Panc1 (cell line): ENCODE results near the gene CIPC. TPM values are rescaled to one million over a fixed set of nuclear protein-coding genes. Genes with fewer than 3 reads are reported as not detected.

Experiments
- ATAC-seq: fragments of 200-7000 bp; cut with Tn5 transposase; 2 replicates; pipeline ENCODE4 v1.9.1; 2020; ENCODE audit warnings: mild to moderate bottlenecking, moderate library complexity
- BruUV-seq: library from RNA; stranded (reverse); fragments of 400-500 nt; replicated peaks from 2 replicates; lab custom pipeline; 2021; lab: Mats Ljungman, UMichigan
- CTCF ChIA-PET: fragments of 300-600 bp; sonication (Branson Sonifier 250); formaldehyde crosslinking; loops from one replicate; lab custom pipeline; 2022; ENCODE audit warnings: antibody characterized with exemption; lab: Charles Lee
- POLR2A ChIA-PET: fragments of 300-600 bp; sonication (Branson Sonifier 250); formaldehyde crosslinking; loops from one replicate; lab custom pipeline; 2022; ENCODE audit warnings: antibody characterized with exemption; lab: Charles Lee
- DNase-seq: peaks from one replicate; pipeline ENCODE4 v3.0.0-alpha.2; 2010; ENCODE audit warnings: low read depth, low spot score
- H3K27ac ChIP-seq: 2 replicates; pipeline ENCODE4 v1.5.1; 2011; ENCODE audit warnings: mild to moderate bottlenecking, low read length, inconsistent platforms
- H3K27me3 ChIP-seq: fragments of 200-500 bp; sonication (Bioruptor generic); 2 replicates; pipeline ENCODE4 v1.6.0; 2014; ENCODE audit warnings: low read length, inconsistent platforms; ENCODE audit not compliant: control insufficient read depth, insufficient read depth
- H3K36me3 ChIP-seq: fragments of 200-500 bp; sonication (Bioruptor generic); 2 replicates; pipeline ENCODE4 v1.5.1; 2014; ENCODE audit warnings: inconsistent platforms, mild to moderate bottlenecking, low read length, moderate library complexity; ENCODE audit not compliant: control insufficient read depth, insufficient read depth
- H3K4me1 ChIP-seq: 2 replicates; pipeline ENCODE4 v1.5.1; 2011; ENCODE audit warnings: inconsistent platforms, mild to moderate bottlenecking, low read length, moderate library complexity; ENCODE audit not compliant: control insufficient read depth, insufficient read depth
- H3K4me3 ChIP-seq, 2 experiments: 2 replicates each; pipeline ENCODE4 v1.5.1; 2011 to 2012; ENCODE audit warnings: low read depth in 2 of 2, low read length in 2 of 2, mild to moderate bottlenecking in 2 of 2, inconsistent platforms in 1 of 2, moderate library complexity in 1 of 2
- H3K9me3 ChIP-seq: fragments of 200-500 bp; sonication (Bioruptor generic); 2 replicates; pipeline ENCODE4 v1.5.1; 2014; ENCODE audit warnings: low read depth, mild to moderate bottlenecking, inconsistent platforms, low read length, moderate library complexity; ENCODE audit not compliant: control insufficient read depth, insufficient read depth
- POLR2AphosphoS5 ChIP-seq: IDR thresholded peaks from 2 replicates; pipeline ENCODE4 v1.6.1; 2012; ENCODE audit warnings: mild to moderate bottlenecking, low read depth, low read length, moderate library complexity
- SIN3A ChIP-seq: IDR thresholded peaks from 2 replicates; pipeline ENCODE4 v1.6.1; 2012; ENCODE audit warnings: low read depth, mild to moderate bottlenecking, low read length, moderate library complexity, borderline replicate concordance; ENCODE audit not compliant: insufficient read depth
- TCF7L2 ChIP-seq: IDR thresholded peaks from 2 replicates; pipeline ENCODE4 v1.6.1; 2011; ENCODE audit warnings: mild to moderate bottlenecking, low read depth, low read length, inconsistent platforms
- in situ Hi-C: cut with HindIII; loops from 2 replicates; pipeline ENCODE4 v1.10.0; 2016; ENCODE audit warnings: low sequenced_read_pairs, low pct_unique_long_range_greater_than_20kb
- intact Hi-C: fragments of 100-400 bp; cut with micrococcal nuclease; formaldehyde crosslinking; loops from one replicate; pipeline ENCODE4 v1.10.0; 2022; ENCODE audit not compliant: unreplicated experiment
- total RNA-seq: library from RNA; stranded (reverse); gene quantifications from one replicate; pipeline ENCODE4 v1.2.1, GENCODE V29; 2021; ENCODE audit not compliant: unreplicated experiment
- TF ChIP-seq, protein P1 (sequence below), 2 experiments: IDR thresholded peaks; 2 replicates each; pipeline ENCODE4 v1.6.1; 2011 to 2012; ENCODE audit warnings: low read depth in 2 of 2, control low read depth in 1 of 2, low read length in 1 of 2, mild to moderate bottlenecking in 1 of 2, moderate library complexity in 1 of 2; ENCODE audit not compliant: insufficient read depth in 1 of 2
- TF ChIP-seq, protein P2 (sequence below): fragments of 450-650 bp; IDR thresholded peaks from 2 replicates; pipeline ENCODE4 v1.5.1; 2017; ENCODE audit warnings: mild to moderate bottlenecking

Gene CIPC
- total RNA-seq, 1 experiment from 2014 or later, result 20.3 TPM

DNA sequence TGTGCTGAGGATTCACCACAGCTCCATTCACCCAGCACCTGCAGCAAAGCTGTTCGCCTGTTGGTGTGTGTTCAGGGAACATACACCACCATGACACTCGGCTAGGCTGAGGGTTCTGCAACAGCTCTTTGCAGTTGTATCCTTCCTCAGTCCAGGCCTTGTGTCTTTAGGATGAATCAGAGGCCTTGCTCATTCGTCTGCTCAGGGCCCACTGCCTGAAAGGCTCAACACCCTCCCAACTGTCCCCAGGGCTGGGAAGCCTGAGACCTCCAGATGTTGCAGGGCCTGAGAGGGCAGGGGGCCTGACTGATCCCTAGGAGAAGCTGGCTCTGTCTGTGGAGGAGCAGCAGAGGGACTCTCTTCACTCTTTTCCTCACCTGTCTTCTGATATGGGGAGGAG, 32.3 kb downstream of the CIPC start:
- POLR2A ChIA-PET, result no interaction called here
- ATAC-seq (no peak), DNase-seq (no peak)
- Histone ChIP-seq H3K9me3 (no peaks in the 10 kb centered on the region), H3K4me3 (no peak overlapping the region), H3K4me1 (no peaks in the 10 kb centered on the region), H3K27ac (no peak overlapping the region), H3K27me3 (no peaks in the 10 kb centered on the region; the same call in 1 of the 2 replicates), H3K36me3 (no peaks in the 10 kb centered on the region)
- in situ Hi-C loops, result no loop called here
- CTCF ChIA-PET, result no interaction called here
- no TSS peak for BruUV-seq
- TF ChIP-seq TCF7L2 (no peak), POLR2AphosphoS5 (no peak), SIN3A (no peak)
- TF ChIP-seq, protein P1, sequence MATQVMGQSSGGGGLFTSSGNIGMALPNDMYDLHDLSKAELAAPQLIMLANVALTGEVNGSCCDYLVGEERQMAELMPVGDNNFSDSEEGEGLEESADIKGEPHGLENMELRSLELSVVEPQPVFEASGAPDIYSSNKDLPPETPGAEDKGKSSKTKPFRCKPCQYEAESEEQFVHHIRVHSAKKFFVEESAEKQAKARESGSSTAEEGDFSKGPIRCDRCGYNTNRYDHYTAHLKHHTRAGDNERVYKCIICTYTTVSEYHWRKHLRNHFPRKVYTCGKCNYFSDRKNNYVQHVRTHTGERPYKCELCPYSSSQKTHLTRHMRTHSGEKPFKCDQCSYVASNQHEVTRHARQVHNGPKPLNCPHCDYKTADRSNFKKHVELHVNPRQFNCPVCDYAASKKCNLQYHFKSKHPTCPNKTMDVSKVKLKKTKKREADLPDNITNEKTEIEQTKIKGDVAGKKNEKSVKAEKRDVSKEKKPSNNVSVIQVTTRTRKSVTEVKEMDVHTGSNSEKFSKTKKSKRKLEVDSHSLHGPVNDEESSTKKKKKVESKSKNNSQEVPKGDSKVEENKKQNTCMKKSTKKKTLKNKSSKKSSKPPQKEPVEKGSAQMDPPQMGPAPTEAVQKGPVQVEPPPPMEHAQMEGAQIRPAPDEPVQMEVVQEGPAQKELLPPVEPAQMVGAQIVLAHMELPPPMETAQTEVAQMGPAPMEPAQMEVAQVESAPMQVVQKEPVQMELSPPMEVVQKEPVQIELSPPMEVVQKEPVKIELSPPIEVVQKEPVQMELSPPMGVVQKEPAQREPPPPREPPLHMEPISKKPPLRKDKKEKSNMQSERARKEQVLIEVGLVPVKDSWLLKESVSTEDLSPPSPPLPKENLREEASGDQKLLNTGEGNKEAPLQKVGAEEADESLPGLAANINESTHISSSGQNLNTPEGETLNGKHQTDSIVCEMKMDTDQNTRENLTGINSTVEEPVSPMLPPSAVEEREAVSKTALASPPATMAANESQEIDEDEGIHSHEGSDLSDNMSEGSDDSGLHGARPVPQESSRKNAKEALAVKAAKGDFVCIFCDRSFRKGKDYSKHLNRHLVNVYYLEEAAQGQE (IDR thresholded peaks at IDR 0.05; ENCODE audit: insufficient read depth in 1 of 2, low read depth in 2 of 2, low read length in 1 of 2), result no peak
- intact Hi-C loops, result no loop called here

DNA sequence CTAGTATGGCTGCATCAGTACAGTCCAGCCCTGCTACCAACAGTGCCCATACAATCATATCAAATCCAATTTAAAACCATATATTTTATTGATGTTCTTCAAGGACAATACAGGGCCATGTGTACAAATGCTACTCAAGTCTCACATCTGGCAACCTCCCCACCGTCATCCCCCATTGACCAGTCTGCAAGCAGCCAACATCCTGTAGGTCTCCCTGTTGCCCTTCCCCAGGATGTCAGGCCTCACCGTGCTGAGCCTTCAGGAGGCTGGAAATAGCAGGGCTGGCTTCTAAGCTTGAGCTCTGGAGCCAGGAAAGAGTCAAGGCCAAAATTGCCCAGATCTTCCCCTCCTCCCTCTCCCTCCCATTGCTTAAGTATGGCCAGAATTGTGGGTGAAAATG, 33.1 kb downstream of the CIPC start:
- ChIA-PET POLR2A (no interaction called here), CTCF (no interaction called here)
- Histone ChIP-seq H3K4me3 (no peak overlapping the region), H3K36me3 (no peaks in the 10 kb centered on the region), H3K27me3 (no peaks in the 10 kb centered on the region; the same call in 1 of the 2 replicates), H3K9me3 (no peaks in the 10 kb centered on the region), H3K4me1 (no peaks in the 10 kb centered on the region), H3K27ac (no peak overlapping the region)
- DNase-seq, result no peak
- in situ Hi-C loops, result no loop called here
- TF ChIP-seq SIN3A (no peak), TCF7L2 (no peak), POLR2AphosphoS5 (no peak)
- TF ChIP-seq, protein P2, sequence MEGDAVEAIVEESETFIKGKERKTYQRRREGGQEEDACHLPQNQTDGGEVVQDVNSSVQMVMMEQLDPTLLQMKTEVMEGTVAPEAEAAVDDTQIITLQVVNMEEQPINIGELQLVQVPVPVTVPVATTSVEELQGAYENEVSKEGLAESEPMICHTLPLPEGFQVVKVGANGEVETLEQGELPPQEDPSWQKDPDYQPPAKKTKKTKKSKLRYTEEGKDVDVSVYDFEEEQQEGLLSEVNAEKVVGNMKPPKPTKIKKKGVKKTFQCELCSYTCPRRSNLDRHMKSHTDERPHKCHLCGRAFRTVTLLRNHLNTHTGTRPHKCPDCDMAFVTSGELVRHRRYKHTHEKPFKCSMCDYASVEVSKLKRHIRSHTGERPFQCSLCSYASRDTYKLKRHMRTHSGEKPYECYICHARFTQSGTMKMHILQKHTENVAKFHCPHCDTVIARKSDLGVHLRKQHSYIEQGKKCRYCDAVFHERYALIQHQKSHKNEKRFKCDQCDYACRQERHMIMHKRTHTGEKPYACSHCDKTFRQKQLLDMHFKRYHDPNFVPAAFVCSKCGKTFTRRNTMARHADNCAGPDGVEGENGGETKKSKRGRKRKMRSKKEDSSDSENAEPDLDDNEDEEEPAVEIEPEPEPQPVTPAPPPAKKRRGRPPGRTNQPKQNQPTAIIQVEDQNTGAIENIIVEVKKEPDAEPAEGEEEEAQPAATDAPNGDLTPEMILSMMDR, result no peak
- TF ChIP-seq, protein P1 (IDR thresholded peaks at IDR 0.05; ENCODE audit: insufficient read depth in 1 of 2, low read depth in 2 of 2, low read length in 1 of 2), result no peak
- no TSS peak for BruUV-seq
- ATAC-seq, result no peak
- intact Hi-C loops, result no loop called here
